GM10248 (cell line): ENCODE results near the gene ALLC.

ENCODE experiments used
- CTCF ChIA-PET: fragments of 300-600 bp; sonication (Branson Sonifier 250); formaldehyde crosslinking; extraction: SDS; loops from one replicate; lab custom pipeline; 2021; ENCODE audit warnings: antibody characterized with exemption; lab: Yijun Ruan, JAX
- POLR2A ChIA-PET: fragments of 350-650 bp; sonication (Branson Sonifier 250); formaldehyde crosslinking; extraction: SDS; loops from one replicate; lab custom pipeline; 2020; ENCODE audit warnings: antibody characterized with exemption; lab: Yijun Ruan, JAX
- DNase-seq: peaks from one replicate; pipeline ENCODE4 v3.0.0; 2012; ENCODE audit errors: extremely low spot score
- CTCF ChIP-seq: IDR thresholded peaks from 2 replicates; pipeline ENCODE4 v1.5.1; 2012; ENCODE audit warnings: mild to moderate bottlenecking, low read depth; ENCODE audit errors: extremely low read depth, missing control alignments, control extremely low read depth

Gene ALLC

DNA sequence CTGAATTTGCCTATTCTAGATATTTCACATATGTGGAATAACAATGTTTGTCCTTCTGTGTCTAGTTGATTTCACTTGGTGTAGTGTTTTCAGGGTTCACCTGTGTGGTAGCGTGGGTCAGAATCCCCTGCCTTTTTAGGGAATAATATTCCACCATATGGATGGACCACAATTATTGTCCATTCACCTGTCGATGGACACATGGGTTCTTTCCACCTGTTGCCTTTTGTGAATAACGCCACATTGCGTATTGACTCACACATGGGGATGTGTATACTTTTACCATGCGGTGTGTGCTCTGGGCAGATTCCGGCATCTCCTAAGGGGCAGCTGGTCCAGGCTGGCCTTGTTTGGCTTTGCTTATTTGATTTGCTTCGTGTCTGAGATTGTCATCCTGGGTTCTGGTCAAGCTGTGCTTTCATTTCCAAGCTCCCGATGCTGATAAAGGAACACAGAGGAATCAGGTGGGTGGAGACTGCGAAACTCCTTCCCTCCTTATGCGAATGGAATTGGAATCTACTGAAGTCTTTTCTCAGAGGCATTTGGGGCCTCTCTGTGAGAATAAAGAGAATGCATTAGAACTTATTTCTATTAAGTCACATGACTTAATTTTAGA is 18.9 kb upstream of the ALLC start:
- POLR2A ChIA-PET, result no interaction called here
- CTCF ChIA-PET, result interaction anchor here (1.4 to 1.8 kb wide), 3 partner anchors 10 to 15 kb away, joined by 3 to 6 read pairs (median 6); no protein-coding TSS in a partner anchor
- TF ChIP-seq CTCF, result no peak
- no peak for DNase-seq

DNA sequence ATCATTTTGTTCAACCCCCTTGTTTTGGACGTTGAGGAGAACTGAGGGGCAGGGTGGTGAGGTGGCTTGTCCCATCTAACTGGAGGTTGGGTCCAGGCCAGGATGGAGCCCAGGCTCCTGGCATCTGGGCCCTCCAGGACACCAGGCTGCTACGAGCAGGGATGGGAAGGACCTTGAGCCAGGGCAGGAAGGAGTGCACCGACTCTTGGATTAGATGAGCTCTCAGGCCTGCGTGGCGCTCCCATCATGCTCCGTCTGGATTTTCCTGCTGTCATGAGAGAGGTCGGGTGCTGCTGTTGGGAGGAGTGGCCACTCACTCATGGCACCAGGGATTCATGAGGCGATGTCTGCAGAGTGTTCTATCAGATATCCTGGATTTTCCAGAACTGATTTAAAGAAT is 18.3 kb upstream of the ALLC start:
- no peak for TF ChIP-seq CTCF
- ChIA-PET CTCF (interaction anchor here (1.4 kb wide), 1 partner anchor 11 kb away, joined by 3 read pairs; no protein-coding TSS in a partner anchor), POLR2A (no interaction called here)
- DNase-seq, result no peak

DNA sequence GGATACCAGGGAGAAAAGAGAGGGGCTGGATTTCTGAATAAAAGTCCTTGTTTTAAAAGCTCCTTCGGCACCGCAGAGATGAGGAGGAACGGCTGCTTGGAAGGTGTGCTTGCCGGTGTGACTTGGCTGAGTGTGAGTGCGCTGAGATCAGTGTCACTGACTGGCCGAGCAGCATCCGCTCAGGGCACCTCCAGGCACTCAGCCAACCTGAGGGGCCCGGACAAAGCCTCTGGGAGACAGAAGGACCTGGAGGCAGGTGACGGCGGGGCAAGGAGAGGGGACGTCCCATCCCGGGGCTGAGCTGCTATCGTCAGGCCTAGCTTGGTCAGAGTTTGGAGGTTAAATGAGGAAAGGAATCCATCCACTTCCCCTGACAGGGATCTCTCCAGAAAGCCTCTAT is 16.8 kb upstream of the ALLC start:
- no peak for DNase-seq
- CTCF ChIA-PET, result interaction anchor here (1.0 to 1.1 kb wide), 2 partner anchors 10 to 43 kb away, joined by 3 read pairs; no protein-coding TSS in a partner anchor
- no peak for TF ChIP-seq CTCF
- POLR2A ChIA-PET, result no interaction called here

DNA sequence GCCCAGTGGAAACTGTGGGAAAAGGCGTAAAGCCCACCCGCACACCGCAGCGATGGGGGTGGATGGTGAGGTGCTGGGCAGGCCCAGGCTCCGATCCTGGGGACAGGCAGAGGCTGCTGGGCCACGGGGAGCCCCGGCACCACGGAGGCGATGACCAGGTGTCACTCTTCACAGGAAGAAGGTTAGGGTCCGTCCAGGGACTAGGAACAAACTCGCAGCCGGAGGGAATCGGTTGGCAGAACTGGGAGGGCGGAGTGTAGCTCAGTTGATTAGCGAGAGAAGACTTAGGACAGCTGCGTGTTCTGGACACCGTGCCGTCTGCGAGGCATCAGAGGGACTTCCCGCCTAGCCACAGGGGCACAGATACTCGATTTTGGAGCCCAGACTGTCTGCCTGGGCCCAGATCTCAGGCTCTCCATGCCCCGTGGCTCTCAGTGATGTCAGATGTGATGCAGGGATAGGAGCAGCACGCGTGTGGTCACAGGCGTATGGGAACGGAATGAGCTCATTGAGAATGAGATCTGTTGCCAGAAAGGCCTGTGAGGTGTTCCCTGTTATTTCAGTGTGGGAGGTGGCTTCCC is 16.1 kb upstream of the ALLC start:
- no peak for DNase-seq
- TF ChIP-seq CTCF, result no peak
- POLR2A ChIA-PET, result no interaction called here
- CTCF ChIA-PET, result interaction anchor here (1.0 to 2.2 kb wide), 3 partner anchors 10 to 180 kb away, joined by 3 to 13 read pairs (median 3); no protein-coding TSS in a partner anchor

DNA sequence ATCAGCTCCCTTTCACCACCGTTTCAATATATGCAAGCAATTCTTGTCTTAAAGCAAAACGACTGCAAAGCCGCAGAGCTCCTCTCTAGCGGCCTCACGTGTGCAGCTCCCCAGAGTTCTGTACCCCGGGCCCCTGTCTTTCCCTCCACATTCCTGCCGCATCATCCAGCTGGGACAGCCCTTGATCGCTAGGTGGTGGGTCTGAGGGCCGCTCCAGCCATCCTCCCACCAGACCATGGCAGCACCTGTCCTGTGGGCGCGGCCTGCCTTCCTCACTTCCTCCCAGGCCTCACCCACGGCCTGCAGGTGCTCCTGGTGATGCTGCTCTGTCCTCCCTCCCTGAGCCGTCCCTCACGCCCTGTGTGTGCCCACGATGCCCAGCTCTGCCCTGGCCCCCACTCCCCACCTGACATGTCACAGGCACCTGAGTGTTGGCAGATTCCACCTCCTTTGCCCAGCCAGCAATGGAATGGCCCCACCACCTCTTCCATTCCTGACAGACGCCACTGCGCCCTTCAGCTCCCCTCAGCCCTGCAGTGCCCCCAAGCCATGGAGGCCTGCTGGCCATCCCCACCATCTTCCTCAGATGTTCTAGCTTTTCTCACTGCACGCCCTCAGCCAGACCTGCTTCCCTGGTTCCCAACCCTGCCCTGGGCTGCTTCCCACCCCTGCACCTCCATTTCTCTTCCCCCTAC is 15.3 kb upstream of the ALLC start:
- POLR2A ChIA-PET, result interaction anchor here (0.6 kb wide), 1 partner anchor 123 kb away, joined by 5 read pairs; the partner anchor contains the start of gene ADI1
- DNase-seq, result no peak
- CTCF ChIA-PET, result interaction anchor here (1.0 to 2.2 kb wide), 2 partner anchors 9 to 180 kb away, joined by 3 to 13 read pairs; no protein-coding TSS in a partner anchor

More for the DNA sequence above, 15.3 kb upstream of the ALLC start:
- TF ChIP-seq CTCF, result no peak
